ENCODE results near the gene MED9.
A peak's percentile ranks its signal among the peaks of the same experiment; 100 is the strongest.

The MED9 gene

GRCh38 chr17:17457680-17458079, 19.1 kb upstream of the MED9 start (continued):
- no peak for TF ChIP-seq ZNF221 (tag by site-specific recombination; IDR thresholded peaks at IDR 0.05; ENCODE audit: borderline replicate concordance)
- TF ChIP-seq ZNF629 (tag by site-specific recombination; IDR thresholded peaks at IDR 0.05) = no peak
- TF ChIP-seq, protein P1, sequence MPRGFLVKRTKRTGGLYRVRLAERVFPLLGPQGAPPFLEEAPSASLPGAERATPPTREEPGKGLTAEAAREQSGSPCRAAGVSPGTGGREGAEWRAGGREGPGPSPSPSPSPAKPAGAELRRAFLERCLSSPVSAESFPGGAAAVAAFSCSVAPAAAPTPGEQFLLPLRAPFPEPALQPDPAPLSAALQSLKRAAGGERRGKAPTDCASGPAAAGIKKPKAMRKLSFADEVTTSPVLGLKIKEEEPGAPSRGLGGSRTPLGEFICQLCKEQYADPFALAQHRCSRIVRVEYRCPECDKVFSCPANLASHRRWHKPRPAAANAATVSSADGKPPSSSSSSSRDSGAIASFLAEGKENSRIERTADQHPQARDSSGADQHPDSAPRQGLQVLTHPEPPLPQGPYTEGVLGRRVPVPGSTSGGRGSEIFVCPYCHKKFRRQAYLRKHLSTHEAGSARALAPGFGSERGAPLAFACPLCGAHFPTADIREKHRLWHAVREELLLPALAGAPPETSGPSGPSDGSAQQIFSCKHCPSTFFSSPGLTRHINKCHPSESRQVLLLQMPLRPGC (tag by site-specific recombination; IDR thresholded peaks at IDR 0.05) = no peak

GRCh38 chr17:17460038-17460437, 16.8 kb upstream of the MED9 start:
- Histone ChIP-seq H3K4me1 (ENCODE audit: control insufficient read depth, insufficient read depth, low read length) (no peaks in the 10 kb centered on the region), H3K27ac (ENCODE audit: extremely low read depth, low read depth, low read length) (no peak overlapping the region), H3K9me3 (ENCODE audit: control insufficient read depth, insufficient read depth, low read depth, low read length) (no peaks in the 10 kb centered on the region), H3K36me3 (ENCODE audit: control insufficient read depth in 2 of 2, insufficient read depth in 1 of 2, low read length in 2 of 2) (no peaks in the 10 kb centered on the region), H3K4me3 (ENCODE audit: low read depth, low read length) (no peak overlapping the region)
- ChIA-PET CTCF (no interaction called here), POLR2A (no interaction called here)
- no peak for TF ChIP-seq ZNF571 (tag by site-specific recombination; IDR thresholded peaks at IDR 0.05)
- TF ChIP-seq ZNF513 (tag by site-specific recombination; IDR thresholded peaks at IDR 0.05) = peak; percentile 96
- TF ChIP-seq ZNF248 (tag by site-specific recombination; IDR thresholded peaks at IDR 0.05) = no peak
- TF ChIP-seq ZNF521 (tag by site-specific recombination; IDR thresholded peaks at IDR 0.05) = no peak
- TF ChIP-seq, protein P2, sequence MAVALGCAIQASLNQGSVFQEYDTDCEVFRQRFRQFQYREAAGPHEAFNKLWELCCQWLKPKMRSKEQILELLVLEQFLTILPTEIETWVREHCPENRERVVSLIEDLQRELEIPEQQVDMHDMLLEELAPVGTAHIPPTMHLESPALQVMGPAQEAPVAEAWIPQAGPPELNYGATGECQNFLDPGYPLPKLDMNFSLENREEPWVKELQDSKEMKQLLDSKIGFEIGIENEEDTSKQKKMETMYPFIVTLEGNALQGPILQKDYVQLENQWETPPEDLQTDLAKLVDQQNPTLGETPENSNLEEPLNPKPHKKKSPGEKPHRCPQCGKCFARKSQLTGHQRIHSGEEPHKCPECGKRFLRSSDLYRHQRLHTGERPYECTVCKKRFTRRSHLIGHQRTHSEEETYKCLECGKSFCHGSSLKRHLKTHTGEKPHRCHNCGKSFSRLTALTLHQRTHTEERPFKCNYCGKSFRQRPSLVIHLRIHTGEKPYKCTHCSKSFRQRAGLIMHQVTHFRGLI (tag by site-specific recombination; IDR thresholded peaks at IDR 0.05) = no peak
- TF ChIP-seq ZNF514 (tag by site-specific recombination; IDR thresholded peaks at IDR 0.05) = no peak
- no peak for TF ChIP-seq RBAK (tag by site-specific recombination; IDR thresholded peaks at IDR 0.05)
- TF ChIP-seq ZNF10 (tag by site-specific recombination; IDR thresholded peaks at IDR 0.05) = no peak; the same call in 1 of the 2 replicates
- no peak for TF ChIP-seq ZNF280C (tag by site-specific recombination; IDR thresholded peaks at IDR 0.05)
- no peak for TF ChIP-seq ZNF670 (tag by site-specific recombination; IDR thresholded peaks at IDR 0.05; ENCODE audit: low read depth)
- no peak for TF ChIP-seq MZF1 (tag by site-specific recombination; IDR thresholded peaks at IDR 0.05; ENCODE audit: borderline replicate concordance)
- no peak for TF ChIP-seq ZNF423 (tag by site-specific recombination; IDR thresholded peaks at IDR 0.05)
- no peak for TF ChIP-seq ZNF37A (tag by site-specific recombination; IDR thresholded peaks at IDR 0.05)
- TF ChIP-seq ZFP3 (tag by site-specific recombination; IDR thresholded peaks at IDR 0.05; ENCODE audit: low read depth) = no peak
- TF ChIP-seq, protein P3, sequence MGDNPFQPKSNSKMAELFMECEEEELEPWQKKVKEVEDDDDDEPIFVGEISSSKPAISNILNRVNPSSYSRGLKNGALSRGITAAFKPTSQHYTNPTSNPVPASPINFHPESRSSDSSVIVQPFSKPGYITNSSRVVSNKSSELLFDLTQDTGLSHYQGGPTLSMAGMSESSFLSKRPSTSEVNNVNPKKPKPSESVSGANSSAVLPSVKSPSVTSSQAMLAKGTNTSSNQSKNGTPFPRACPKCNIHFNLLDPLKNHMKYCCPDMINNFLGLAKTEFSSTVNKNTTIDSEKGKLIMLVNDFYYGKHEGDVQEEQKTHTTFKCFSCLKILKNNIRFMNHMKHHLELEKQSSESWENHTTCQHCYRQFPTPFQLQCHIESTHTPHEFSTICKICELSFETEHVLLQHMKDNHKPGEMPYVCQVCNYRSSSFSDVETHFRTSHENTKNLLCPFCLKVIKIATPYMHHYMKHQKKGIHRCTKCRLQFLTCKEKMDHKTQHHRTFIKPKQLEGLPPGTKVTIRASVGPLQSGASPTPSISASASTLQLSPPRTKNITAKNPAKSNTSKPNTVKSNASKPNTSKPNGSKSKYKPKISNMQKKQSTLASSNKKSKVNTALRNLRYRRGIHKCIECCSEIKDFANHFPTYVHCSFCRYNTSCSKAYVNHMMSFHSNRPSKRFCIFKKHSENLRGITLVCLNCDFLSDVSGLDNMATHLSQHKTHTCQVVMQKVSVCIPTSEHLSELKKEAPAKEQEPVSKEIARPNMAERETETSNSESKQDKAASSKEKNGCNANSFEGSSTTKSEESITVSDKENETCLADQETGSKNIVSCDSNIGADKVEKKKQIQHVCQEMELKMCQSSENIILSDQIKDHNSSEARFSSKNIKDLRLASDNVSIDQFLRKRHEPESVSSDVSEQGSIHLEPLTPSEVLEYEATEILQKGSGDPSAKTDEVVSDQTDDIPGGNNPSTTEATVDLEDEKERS (tag by site-specific recombination; IDR thresholded peaks at IDR 0.05) = no peak
- TF ChIP-seq, protein P4, sequence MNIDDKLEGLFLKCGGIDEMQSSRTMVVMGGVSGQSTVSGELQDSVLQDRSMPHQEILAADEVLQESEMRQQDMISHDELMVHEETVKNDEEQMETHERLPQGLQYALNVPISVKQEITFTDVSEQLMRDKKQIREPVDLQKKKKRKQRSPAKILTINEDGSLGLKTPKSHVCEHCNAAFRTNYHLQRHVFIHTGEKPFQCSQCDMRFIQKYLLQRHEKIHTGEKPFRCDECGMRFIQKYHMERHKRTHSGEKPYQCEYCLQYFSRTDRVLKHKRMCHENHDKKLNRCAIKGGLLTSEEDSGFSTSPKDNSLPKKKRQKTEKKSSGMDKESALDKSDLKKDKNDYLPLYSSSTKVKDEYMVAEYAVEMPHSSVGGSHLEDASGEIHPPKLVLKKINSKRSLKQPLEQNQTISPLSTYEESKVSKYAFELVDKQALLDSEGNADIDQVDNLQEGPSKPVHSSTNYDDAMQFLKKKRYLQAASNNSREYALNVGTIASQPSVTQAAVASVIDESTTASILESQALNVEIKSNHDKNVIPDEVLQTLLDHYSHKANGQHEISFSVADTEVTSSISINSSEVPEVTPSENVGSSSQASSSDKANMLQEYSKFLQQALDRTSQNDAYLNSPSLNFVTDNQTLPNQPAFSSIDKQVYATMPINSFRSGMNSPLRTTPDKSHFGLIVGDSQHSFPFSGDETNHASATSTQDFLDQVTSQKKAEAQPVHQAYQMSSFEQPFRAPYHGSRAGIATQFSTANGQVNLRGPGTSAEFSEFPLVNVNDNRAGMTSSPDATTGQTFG (tag by site-specific recombination; IDR thresholded peaks at IDR 0.05; ENCODE audit: borderline replicate concordance) = peak; percentile 29; the same call in 1 of the 2 replicates
- no peak for TF ChIP-seq ZNF184 (tag by site-specific recombination; IDR thresholded peaks at IDR 0.05)
- TF ChIP-seq, protein P5, sequence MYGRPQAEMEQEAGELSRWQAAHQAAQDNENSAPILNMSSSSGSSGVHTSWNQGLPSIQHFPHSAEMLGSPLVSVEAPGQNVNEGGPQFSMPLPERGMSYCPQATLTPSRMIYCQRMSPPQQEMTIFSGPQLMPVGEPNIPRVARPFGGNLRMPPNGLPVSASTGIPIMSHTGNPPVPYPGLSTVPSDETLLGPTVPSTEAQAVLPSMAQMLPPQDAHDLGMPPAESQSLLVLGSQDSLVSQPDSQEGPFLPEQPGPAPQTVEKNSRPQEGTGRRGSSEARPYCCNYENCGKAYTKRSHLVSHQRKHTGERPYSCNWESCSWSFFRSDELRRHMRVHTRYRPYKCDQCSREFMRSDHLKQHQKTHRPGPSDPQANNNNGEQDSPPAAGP (tag by site-specific recombination; IDR thresholded peaks at IDR 0.05) = no peak
- TF ChIP-seq GLI4 (tag by site-specific recombination; IDR thresholded peaks at IDR 0.05) = 0 out of 2 replicates have a peak, but pooled peaks have one; percentile 35
- TF ChIP-seq ZNF777 (tag by site-specific recombination; IDR thresholded peaks at IDR 0.05; ENCODE audit: borderline replicate concordance) = no peak
